ENCODE results near the gene SRCAP.

DNA sequence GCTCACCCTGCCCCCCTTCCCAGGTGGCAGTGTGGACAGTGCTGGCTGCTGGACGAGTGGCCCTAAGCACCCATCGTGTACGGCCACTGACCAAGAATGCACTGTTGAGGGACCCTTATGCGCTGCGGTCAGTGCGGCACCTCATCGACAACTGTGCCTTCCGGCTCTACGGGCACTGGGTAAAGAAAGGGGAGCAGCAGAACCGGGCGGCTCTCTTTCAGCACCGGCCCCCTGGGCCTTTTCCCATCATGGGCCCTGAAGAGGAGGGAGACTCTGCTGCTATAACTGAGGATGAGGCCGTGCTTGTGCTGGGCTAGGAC lies 57.8 kb downstream of the SRCAP start:
- no peak for TF ChIP-seq POLR2A (IDR thresholded peaks at IDR 0.05; ENCODE audit: low read depth, low read length)
- no peak for TF ChIP-seq POLR2AphosphoS5 (IDR thresholded peaks at IDR 0.05; ENCODE audit: low read depth, low read length)

Data from GM12892 (cell line).